ENCODE data around the gene TBL1Y. TPM values are rescaled to one million over a fixed set of nuclear protein-coding genes. Genes with fewer than 3 reads are reported as not detected.

The TBL1Y gene
- total RNA-seq, 1 donor from 2014 or later, result not detected

- Histone ChIP-seq H3K4me1 (no peaks in the 10 kb centered on the region), H3K9me3 (replicated peaks) (no peaks in the 10 kb centered on the region), H3K27me3 (ENCODE audit: low read depth) (no peaks in the 10 kb centered on the region), H3K4me3 (no peak overlapping the region), H3K27ac (replicated peaks) (no peak overlapping the region), H3K36me3 (no peaks in the 10 kb centered on the region)
- DNase-seq, result no peak
- TF ChIP-seq CTCF (IDR thresholded peaks at IDR 0.05; ENCODE audit: borderline replicate concordance), result no peak
- intact Hi-C loops (cut with micrococcal nuclease), result loop anchor here (10.0 kb wide), 1 partner anchor 117 kb away; no protein-coding TSS in a partner anchor
Observed at GRCh38 chrY:6968191-6968590, 57.7 kb downstream of the TBL1Y start.

- Histone ChIP-seq H3K27me3 (ENCODE audit: low read depth) (no peaks in the 10 kb centered on the region), H3K4me1 (no peaks in the 10 kb centered on the region), H3K36me3 (no peaks in the 10 kb centered on the region), H3K9me3 (replicated peaks) (no peaks in the 10 kb centered on the region), H3K4me3 (no peak overlapping the region), H3K27ac (replicated peaks) (no peak overlapping the region)
- intact Hi-C loops (cut with micrococcal nuclease), result no loop called here
- no peak for TF ChIP-seq CTCF (IDR thresholded peaks at IDR 0.05; ENCODE audit: borderline replicate concordance)
- DNase-seq, result no peak
Observed at GRCh38 chrY:6972271-6972887, 61.9 kb downstream of the TBL1Y start.

GRCh38 chrY:6974971-6975370, 64.5 kb downstream of the TBL1Y start:
- no peak for TF ChIP-seq CTCF (IDR thresholded peaks at IDR 0.05; ENCODE audit: borderline replicate concordance)
- Histone ChIP-seq H3K4me1 (no peaks in the 10 kb centered on the region), H3K27me3 (ENCODE audit: low read depth) (no peaks in the 10 kb centered on the region), H3K4me3 (no peak overlapping the region), H3K27ac (replicated peaks) (no peak overlapping the region), H3K9me3 (replicated peaks) (no peaks in the 10 kb centered on the region), H3K36me3 (no peaks in the 10 kb centered on the region)
- intact Hi-C loops (cut with micrococcal nuclease), result no loop called here
- DNase-seq, result no peak

GRCh38 chrY:6977783-6978182, 67.3 kb downstream of the TBL1Y start:
- no peak for DNase-seq
- Histone ChIP-seq H3K27ac (replicated peaks) (no peak overlapping the region), H3K4me3 (no peak overlapping the region), H3K36me3 (no peaks in the 10 kb centered on the region), H3K9me3 (replicated peaks) (no peaks in the 10 kb centered on the region), H3K27me3 (ENCODE audit: low read depth) (no peaks in the 10 kb centered on the region), H3K4me1 (no peaks in the 10 kb centered on the region)
- intact Hi-C loops (cut with micrococcal nuclease), result no loop called here
- TF ChIP-seq CTCF (IDR thresholded peaks at IDR 0.05; ENCODE audit: borderline replicate concordance), result no peak

GRCh38 chrY:6983221-6983620, 72.7 kb downstream of the TBL1Y start:
- H3K9me3 ChIP-seq (replicated peaks), result no peaks in the 10 kb centered on the region
- intact Hi-C loops (cut with micrococcal nuclease), result no loop called here
- H3K4me1 ChIP-seq, result no peaks in the 10 kb centered on the region
- H3K4me3 ChIP-seq, result no peak overlapping the region
- no peaks in the 10 kb centered on the region for H3K36me3 ChIP-seq
- no peak overlapping the region for H3K27ac ChIP-seq (replicated peaks)
- no peak for TF ChIP-seq CTCF (IDR thresholded peaks at IDR 0.05; ENCODE audit: borderline replicate concordance)
- H3K27me3 ChIP-seq (ENCODE audit: low read depth), result no peaks in the 10 kb centered on the region
- no peak for DNase-seq

Data from left ventricle myocardium inferior (tissue), 1 donor.